Mucosa of stomach (tissue), 1 donor: ENCODE measurements around the gene RMND1.
"Not testable (repeated sequence)": the region's sequence is repeated elsewhere in the genome, so short reads cannot be mapped to it uniquely, and the experiment has no call there.

Experiments
- H3K27me3 ChIP-seq: one replicate; pipeline ENCODE4 v1.7.0; 2013; ENCODE audit warnings: mild to moderate bottlenecking, low read length; ENCODE audit not compliant: control insufficient read depth, insufficient read depth
- H3K36me3 ChIP-seq: one replicate; pipeline ENCODE4 v1.7.0; 2013; ENCODE audit warnings: low read length; ENCODE audit not compliant: control insufficient read depth, insufficient read depth
- H3K4me1 ChIP-seq: one replicate; pipeline ENCODE4 v1.7.0; 2013; ENCODE audit warnings: mild to moderate bottlenecking, low read length; ENCODE audit not compliant: control insufficient read depth, insufficient read depth
- H3K4me3 ChIP-seq: one replicate; pipeline ENCODE4 v1.7.0; 2013; ENCODE audit warnings: low read length
- H3K9ac ChIP-seq: one replicate; pipeline ENCODE4 v1.7.0; 2013; ENCODE audit warnings: mild to moderate bottlenecking, low read length, moderate library complexity
- H3K9me3 ChIP-seq: one replicate; pipeline ENCODE4 v1.7.0; 2013; ENCODE audit warnings: mild to moderate bottlenecking, low read length, moderate library complexity; ENCODE audit not compliant: control insufficient read depth
- donor health status: Pancreatic carcinoma.

The RMND1 gene

DNA sequence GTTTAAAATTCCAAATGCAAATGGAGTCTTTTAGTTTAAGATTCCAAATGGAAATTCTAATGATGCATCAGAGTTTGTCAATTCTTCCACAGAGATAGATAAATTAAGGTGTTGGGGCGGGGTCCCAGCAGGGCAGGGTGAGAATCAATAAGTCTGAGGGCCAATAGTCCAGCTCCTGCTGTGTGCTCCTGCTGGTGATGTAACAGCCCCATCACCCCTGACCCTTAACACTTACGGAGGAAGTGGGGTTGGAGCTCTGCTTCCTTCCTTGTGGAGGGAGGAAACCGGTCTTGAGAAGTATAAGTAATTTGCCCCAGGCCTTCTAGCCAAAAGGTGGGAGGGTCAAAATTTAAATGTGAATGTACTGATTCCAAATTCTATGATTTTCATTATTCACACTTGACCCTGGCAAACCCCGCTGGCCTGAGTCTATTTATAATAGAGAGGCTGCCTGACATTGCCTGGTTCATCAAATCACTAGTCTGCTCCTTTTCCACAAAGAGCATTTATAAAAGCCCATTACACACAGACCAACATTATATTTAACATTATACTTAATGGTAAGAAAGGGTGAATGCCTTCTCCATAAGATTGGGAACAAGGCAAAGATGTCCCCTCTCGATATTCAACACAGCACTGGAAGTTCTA is 77.8 kb downstream of the RMND1 start:
- Histone ChIP-seq H3K4me3 (no peak overlapping the region), H3K4me1 (no peaks in the 10 kb centered on the region), H3K27me3 (no peaks in the 10 kb centered on the region), H3K9me3 (no peaks in the 10 kb centered on the region), H3K36me3 (no peaks in the 10 kb centered on the region), H3K9ac (no peak overlapping the region)

DNA sequence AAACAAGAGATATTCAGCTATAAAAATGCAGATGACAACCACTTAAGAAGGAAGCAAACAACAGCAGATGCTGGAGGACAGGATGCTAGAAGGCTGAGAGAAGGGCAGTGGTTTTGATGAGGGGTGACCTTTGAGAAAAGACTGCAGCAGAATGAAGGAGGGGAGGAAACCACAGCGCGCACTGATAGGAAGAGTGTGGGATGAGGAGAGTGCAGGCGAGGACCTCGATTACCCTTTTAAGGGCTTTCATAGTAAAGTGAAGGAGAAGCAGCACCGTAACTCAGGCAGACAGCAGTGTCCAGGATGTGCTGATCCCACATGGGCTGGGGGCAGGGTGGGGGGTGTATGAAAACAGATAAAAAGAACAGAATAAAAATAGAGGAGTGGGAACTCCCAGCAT is 79.8 kb downstream of the RMND1 start:
- H3K4me3 ChIP-seq: no peak overlapping the region
- H3K9me3 ChIP-seq: no peaks in the 10 kb centered on the region
- no peaks in the 10 kb centered on the region for H3K27me3 ChIP-seq
- no peak overlapping the region for H3K9ac ChIP-seq
- H3K4me1 ChIP-seq: no peaks in the 10 kb centered on the region
- H3K36me3 ChIP-seq: no peaks in the 10 kb centered on the region

DNA sequence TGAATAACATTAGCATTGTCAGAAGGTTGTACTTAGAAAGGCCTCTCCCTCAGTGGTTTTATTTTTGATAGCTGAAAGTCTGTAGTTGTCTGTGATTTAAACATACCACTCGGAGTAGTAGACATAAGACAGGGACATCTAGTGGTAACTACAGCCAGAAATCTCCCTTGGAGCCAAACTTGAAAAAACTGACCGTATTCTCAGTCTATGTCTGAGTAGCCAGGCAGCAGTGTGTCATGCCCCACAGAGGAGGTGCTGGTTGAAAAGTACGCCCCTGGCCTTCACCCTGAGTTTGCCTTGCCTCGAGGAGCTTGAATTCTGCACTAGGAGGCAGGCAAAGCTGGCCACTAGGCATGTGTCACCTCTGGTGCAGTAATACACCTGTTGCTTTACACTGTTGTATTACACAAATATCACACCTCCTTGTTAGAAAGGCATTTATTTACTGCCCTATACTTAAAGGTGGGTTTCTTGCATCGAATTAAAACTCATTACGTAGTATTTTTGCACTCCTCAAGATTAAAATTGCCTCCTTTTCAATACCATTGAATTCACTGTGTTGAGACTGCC is 81.3 kb downstream of the RMND1 start:
- H3K9ac ChIP-seq: no peak overlapping the region
- H3K4me3 ChIP-seq: no peak overlapping the region
- no peaks in the 10 kb centered on the region for H3K36me3 ChIP-seq
- H3K4me1 ChIP-seq: no peaks in the 10 kb centered on the region
- no peaks in the 10 kb centered on the region for H3K27me3 ChIP-seq
- H3K9me3 ChIP-seq: no peaks in the 10 kb centered on the region

DNA sequence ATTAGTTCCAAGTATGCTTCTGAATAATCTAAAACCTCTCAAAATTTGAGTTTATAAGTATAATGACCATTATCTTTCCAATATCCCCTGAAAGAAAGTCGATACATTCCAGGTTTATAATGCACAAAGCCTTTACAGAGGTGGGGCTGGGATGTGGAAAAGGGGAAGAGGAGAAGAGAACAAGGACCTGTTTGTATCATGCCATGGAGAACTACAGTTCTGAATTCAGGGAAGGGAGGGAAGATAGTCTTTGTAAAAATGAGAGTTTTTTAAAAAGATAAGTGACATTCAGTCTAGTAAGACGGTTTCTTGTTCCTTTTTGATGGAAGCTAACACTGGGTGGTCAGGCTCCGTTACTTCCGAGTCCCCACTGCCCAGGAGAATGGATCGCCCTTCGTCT is 86.7 kb downstream of the RMND1 start:
- Histone ChIP-seq H3K4me1 (no peaks in the 10 kb centered on the region), H3K27me3 (no peaks in the 10 kb centered on the region), H3K9me3 (no peaks in the 10 kb centered on the region), H3K36me3 (no peaks in the 10 kb centered on the region), H3K9ac (no peak overlapping the region), H3K4me3 (no peak overlapping the region)

DNA sequence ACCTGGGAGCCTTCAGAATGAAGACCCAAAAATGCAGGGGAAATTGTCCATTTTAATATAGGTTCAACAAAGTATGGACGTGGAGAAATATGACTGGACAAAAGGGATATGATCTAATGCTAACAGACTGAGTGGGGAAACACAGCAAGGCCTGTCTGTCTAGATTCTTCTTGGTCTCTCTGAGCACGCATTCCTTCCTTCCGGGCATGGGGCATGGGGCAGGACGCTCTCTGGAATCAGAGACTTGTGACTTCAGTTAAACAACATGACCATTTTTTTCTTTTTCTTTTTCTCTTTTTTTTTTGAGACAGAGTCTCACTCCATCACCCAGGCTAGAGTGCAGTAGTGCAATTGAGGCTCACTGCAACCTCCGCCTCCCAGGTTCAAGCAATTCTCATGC is 92.4 kb downstream of the RMND1 start:
- no peaks in the 10 kb centered on the region for H3K9me3 ChIP-seq
- H3K4me3 ChIP-seq: no peak overlapping the region
- H3K36me3 ChIP-seq: no peaks in the 10 kb centered on the region
- no peaks in the 10 kb centered on the region for H3K4me1 ChIP-seq
- H3K27me3 ChIP-seq: no peaks in the 10 kb centered on the region
- no peak overlapping the region for H3K9ac ChIP-seq

DNA sequence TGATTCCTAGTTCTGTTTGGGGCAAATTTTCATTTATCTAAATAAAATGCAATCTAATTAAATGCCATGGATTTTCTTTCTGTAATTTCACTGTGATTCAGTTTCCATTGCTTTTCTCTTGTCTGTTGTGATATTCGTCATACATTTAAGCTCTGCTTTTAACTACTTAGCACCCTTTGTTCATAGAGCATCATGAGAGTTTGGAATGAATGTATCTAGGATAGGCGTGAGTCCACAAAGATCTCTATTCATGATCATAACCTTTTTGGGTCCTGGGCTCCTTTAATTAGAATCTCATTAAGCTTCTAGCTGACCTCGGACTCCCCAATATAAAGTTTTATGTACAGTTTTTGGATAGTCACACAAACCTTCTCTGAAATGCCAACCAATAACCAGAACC is 93.5 kb downstream of the RMND1 start:
- Histone ChIP-seq H3K9me3 (no peaks in the 10 kb centered on the region), H3K4me3 (no peak overlapping the region), H3K4me1 (no peaks in the 10 kb centered on the region), H3K27me3 (no peaks in the 10 kb centered on the region), H3K9ac (no peak overlapping the region), H3K36me3 (no peaks in the 10 kb centered on the region)

DNA sequence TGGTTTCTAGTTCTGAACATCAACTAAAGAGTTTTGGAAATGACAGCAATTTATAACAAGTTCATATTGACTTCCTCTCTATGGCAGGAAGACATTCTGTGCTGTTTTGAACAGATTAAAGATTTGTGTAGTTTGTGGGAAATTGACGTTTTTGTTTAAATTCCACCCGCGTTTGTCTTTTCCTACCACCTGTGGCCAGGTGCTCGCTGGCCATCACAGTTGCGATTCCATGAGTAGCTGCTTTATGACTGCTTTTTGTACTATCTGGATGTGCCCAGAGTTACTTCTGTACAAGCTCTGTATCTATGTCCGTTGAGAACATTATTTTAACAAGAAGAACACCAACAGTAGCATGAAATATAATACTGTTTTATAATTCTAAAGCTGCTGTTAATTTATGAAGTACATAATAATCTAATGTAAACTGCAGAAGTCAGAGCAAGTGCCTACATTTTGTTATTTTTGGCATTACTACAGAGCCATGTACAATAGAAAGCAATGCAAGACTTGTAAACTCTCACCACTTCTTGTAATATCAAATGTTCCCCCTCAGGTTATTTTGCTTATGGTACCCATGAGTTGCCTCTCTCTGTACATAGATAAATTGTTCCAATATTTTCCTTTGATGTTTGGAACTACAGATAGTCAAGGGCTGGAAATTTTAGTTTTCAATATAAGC is 94.0 kb downstream of the RMND1 start:
- H3K4me3 ChIP-seq: no peak overlapping the region
- H3K36me3 ChIP-seq: no peaks in the 10 kb centered on the region
- H3K9ac ChIP-seq: no peak overlapping the region

DNA sequence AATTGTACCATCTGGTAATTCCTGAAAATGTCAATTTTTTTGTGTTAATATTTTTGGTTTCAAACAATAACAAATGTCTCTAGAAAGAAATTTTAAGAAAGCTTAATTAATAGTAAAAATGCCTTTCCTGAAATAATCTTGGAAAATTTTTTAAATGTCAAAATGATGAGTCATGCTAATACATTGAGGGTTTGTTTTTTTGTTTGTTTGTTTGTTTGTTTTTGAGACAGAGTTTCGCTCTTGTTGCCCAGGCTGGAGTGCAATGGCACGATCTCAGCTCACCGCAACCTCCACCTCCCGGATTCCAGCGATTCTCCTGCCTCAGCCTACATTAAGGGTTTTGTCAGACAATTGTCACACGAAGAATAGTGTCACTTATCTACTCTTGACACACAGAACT is 94.9 kb downstream of the RMND1 start:
- H3K9ac ChIP-seq, H3K36me3 ChIP-seq: not testable (repeated sequence)

More for the DNA sequence above, 94.0 kb downstream of the RMND1 start:
- H3K9me3 ChIP-seq: no peaks in the 10 kb centered on the region
- H3K27me3 ChIP-seq: no peaks in the 10 kb centered on the region
- no peaks in the 10 kb centered on the region for H3K4me1 ChIP-seq

More for the DNA sequence above, 94.9 kb downstream of the RMND1 start:
- not testable (repeated sequence) for H3K9me3 ChIP-seq, H3K4me3 ChIP-seq, H3K4me1 ChIP-seq, H3K27me3 ChIP-seq
